SH-SY5Y (cell line): ENCODE measurements around the gene UBALD2.

Experiments
- GATA2 ChIP-seq: IDR thresholded peaks from 2 replicates; pipeline ENCODE4 v1.6.1; 2011; ENCODE audit warnings: mild to moderate bottlenecking, low read depth, low read length
- GATA3 ChIP-seq: IDR thresholded peaks from 2 replicates; pipeline ENCODE4 v1.6.1; 2011; ENCODE audit warnings: low read depth, mild to moderate bottlenecking, low read length, moderate library complexity

DNA sequence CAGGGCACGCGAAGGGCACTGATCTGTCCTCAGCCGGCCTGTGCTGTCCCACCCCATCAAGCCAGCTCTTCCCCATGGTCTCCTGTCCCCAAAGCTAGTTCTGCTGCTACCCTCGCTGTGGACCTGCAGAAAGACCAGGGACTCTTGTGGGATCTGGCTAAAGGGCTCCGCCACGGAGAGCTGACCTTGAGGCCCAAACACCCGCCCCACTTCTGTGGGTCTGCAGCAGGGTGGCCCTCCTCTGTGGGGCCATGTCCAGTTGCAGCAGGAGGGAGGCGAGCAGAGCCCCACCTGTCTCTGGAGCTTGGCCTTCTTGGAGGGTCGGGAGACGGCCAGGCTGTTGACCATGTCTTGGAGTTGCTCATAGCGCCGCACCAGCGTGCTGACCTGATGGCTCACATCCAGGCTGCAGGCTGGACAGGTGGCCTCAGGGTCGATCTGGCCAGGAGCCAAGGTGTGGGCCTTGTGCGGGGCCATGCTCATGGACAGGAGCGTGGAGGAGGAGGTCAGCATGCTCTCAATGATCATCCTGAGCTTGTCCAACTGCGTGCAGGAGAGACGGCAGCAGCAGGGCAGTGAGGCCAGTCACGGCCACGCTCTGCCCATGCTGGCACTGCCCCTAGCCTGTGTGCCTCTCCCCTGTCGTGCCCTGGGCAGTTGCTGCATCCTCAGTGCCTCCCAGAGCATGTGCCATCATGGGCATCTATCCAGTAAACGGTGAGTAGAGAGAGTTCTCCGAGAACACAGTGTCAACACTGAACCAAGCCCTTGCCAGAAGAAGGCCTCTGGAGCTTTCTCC is 16.6 kb downstream of the UBALD2 start:
- no peak for TF ChIP-seq GATA2
- no peak for TF ChIP-seq GATA3
